Lower lobe of right lung (tissue), 2 donors: Measurements from ENCODE around the gene CAPN14. TPM values are rescaled to one million over a fixed set of nuclear protein-coding genes. Genes with fewer than 3 reads are reported as not detected.

Source experiments
- ATAC-seq, 2 donors: fragments of 200-7000 bp; cut with Tn5 transposase; one replicate each; pipeline ENCODE4 v1.9.1; 2020 to 2022; ENCODE audit warnings: mild to moderate bottlenecking in 2 of 2, moderate library complexity in 2 of 2
- DNase-seq: peaks from one replicate; pipeline ENCODE4 v3.0.0-alpha.2; 2020
- H3K27ac ChIP-seq: fragments of 200-600 bp; one replicate; pipeline ENCODE4 v1.8.0; 2022
- H3K27me3 ChIP-seq: fragments of 200-600 bp; one replicate; pipeline ENCODE4 v1.8.0; 2022; ENCODE audit warnings: low read depth
- H3K36me3 ChIP-seq: fragments of 200-600 bp; one replicate; pipeline ENCODE4 v1.8.0; 2022; ENCODE audit warnings: mild to moderate bottlenecking
- H3K4me1 ChIP-seq: fragments of 200-600 bp; one replicate; pipeline ENCODE4 v1.8.0; 2022
- H3K4me3 ChIP-seq: fragments of 200-600 bp; one replicate; pipeline ENCODE4 v1.8.0; 2022; ENCODE audit warnings: mild to moderate bottlenecking
- H3K9me3 ChIP-seq: fragments of 200-600 bp; one replicate; pipeline ENCODE4 v1.8.0; 2022
- CTCF ChIP-seq: fragments of 200-600 bp; IDR thresholded peaks from one replicate; pipeline ENCODE4 v1.8.0; 2022; ENCODE audit warnings: antibody characterized with exemption, mild to moderate bottlenecking
- intact Hi-C: fragments of 100-400 bp; cut with DNase I; formaldehyde crosslinking; loops from one replicate; pipeline ENCODE4 v1.11.0; 2022
- total RNA-seq: library from RNA; stranded (reverse); fragmentation: NEBNext Ultra II Directional; extraction: Animal tissue kit (Norgen Biotek cat#: 25700); gene quantifications from one replicate; pipeline ENCODE4 v1.2.1, GENCODE V29; 2021
- donor health status: DM: no; HTN: yes; CAD: no; lungs with severe emphysema.

Gene CAPN14
- total RNA-seq, 1 donor from 2014 or later, result 0.15 TPM

- intact Hi-C loops, result no loop called here
- no peaks in the 10 kb centered on the region for H3K27me3 ChIP-seq
- H3K4me1 ChIP-seq, result no peaks in the 10 kb centered on the region
- TF ChIP-seq CTCF, result no peak
- H3K27ac ChIP-seq, result no peak overlapping the region
- H3K36me3 ChIP-seq, result no peaks in the 10 kb centered on the region
- no peak overlapping the region for H3K4me3 ChIP-seq
- DNase-seq (no peak), ATAC-seq (no peak)
- H3K9me3 ChIP-seq, result no peaks in the 10 kb centered on the region
Observed at GRCh38 chr2:31228717-31229116, 11.4 kb upstream of the CAPN14 start.

GRCh38 chr2:31227711-31228125 lies 10.4 kb upstream of the CAPN14 start:
- DNase-seq, result no peak
- Histone ChIP-seq H3K4me3 (no peak overlapping the region), H3K27ac (no peak overlapping the region), H3K36me3 (no peaks in the 10 kb centered on the region), H3K4me1 (no peaks in the 10 kb centered on the region), H3K27me3 (no peaks in the 10 kb centered on the region), H3K9me3 (no peaks in the 10 kb centered on the region)
- no peak for ATAC-seq
- intact Hi-C loops, result no loop called here
- no peak for TF ChIP-seq CTCF

- Histone ChIP-seq H3K27me3 (no peaks in the 10 kb centered on the region), H3K9me3 (no peaks in the 10 kb centered on the region), H3K27ac (no peak overlapping the region), H3K36me3 (no peaks in the 10 kb centered on the region), H3K4me3 (no peak overlapping the region), H3K4me1 (no peaks in the 10 kb centered on the region)
- DNase-seq, result no peak
- intact Hi-C loops, result no loop called here
- no peak for TF ChIP-seq CTCF
- ATAC-seq, result no peak
Observed at GRCh38 chr2:31227110-31227509, 9.8 kb upstream of the CAPN14 start.

- no peak for TF ChIP-seq CTCF
- Histone ChIP-seq H3K9me3 (no peaks in the 10 kb centered on the region), H3K36me3 (no peaks in the 10 kb centered on the region), H3K27ac (no peak overlapping the region), H3K4me3 (no peak overlapping the region), H3K4me1 (no peaks in the 10 kb centered on the region), H3K27me3 (no peaks in the 10 kb centered on the region)
- intact Hi-C loops, result no loop called here
- no peak for ATAC-seq
- DNase-seq, result no peak
Observed at GRCh38 chr2:31226266-31226665, 9.0 kb upstream of the CAPN14 start.

- no peaks in the 10 kb centered on the region for H3K9me3 ChIP-seq
- H3K4me3 ChIP-seq, result no peak overlapping the region
- H3K4me1 ChIP-seq, result peaks cover 5% of the 10 kb centered on the region
- DNase-seq (no peak), ATAC-seq (no peak)
- TF ChIP-seq CTCF, result no peak
- no peaks in the 10 kb centered on the region for H3K36me3 ChIP-seq
- H3K27me3 ChIP-seq, result no peaks in the 10 kb centered on the region
- H3K27ac ChIP-seq, result no peak overlapping the region
- intact Hi-C loops, result no loop called here
Observed at GRCh38 chr2:31223749-31224148, 6.4 kb upstream of the CAPN14 start.

GRCh38 chr2:31223026-31223425 lies 5.7 kb upstream of the CAPN14 start:
- intact Hi-C loops, result no loop called here
- no peak for TF ChIP-seq CTCF
- no peak overlapping the region for H3K27ac ChIP-seq
- DNase-seq, result no peak
- no peaks in the 10 kb centered on the region for H3K36me3 ChIP-seq
- no peak for ATAC-seq
- no peak overlapping the region for H3K4me3 ChIP-seq
- H3K27me3 ChIP-seq, result no peaks in the 10 kb centered on the region
- H3K9me3 ChIP-seq, result no peaks in the 10 kb centered on the region
- H3K4me1 ChIP-seq, result peaks cover 5% of the 10 kb centered on the region
